Left renal pelvis (tissue), 4 donors: Measurements from ENCODE around the gene SLC37A1. TPM values are rescaled to one million over a fixed set of nuclear protein-coding genes. Genes with fewer than 3 reads are reported as not detected.

Experiments
- DNase-seq, 4 donors: peaks; one replicate each; pipeline ENCODE4 v3.0.0-alpha.2; 2013; ENCODE audit warnings: low read depth in 4 of 4, low spot score in 3 of 4
- polyA plus RNA-seq, 4 donors: library from polyadenylated mRNA; unstranded; fragments of 120-200 nt; gene quantifications; one replicate each; pipeline ENCODE4 v1.2.1, GENCODE V29; 2013; ENCODE audit not compliant: insufficient read length in 4 of 4

SLC37A1 gene
- polyA plus RNA-seq, 4 donors: 2.9 to 10.6 (median 8.6) TPM

- no peak for DNase-seq
Observed at GRCh38 chr21:42524341-42525028, 10.8 kb downstream of the SLC37A1 start.

- DNase-seq: no peak
Observed at GRCh38 chr21:42525029-42525581, 11.5 kb downstream of the SLC37A1 start.

GRCh38 chr21:42525676-42526378 lies 12.2 kb downstream of the SLC37A1 start:
- no peak for DNase-seq

- no peak for DNase-seq
Observed at GRCh38 chr21:42526379-42526727, 12.7 kb downstream of the SLC37A1 start.

GRCh38 chr21:42527127-42527488 lies 13.5 kb downstream of the SLC37A1 start:
- DNase-seq: no peak

- DNase-seq: no peak
Observed at GRCh38 chr21:42527489-42528158, 14.0 kb downstream of the SLC37A1 start.

- DNase-seq: no peak
Observed at GRCh38 chr21:42530167-42530518, 16.5 kb downstream of the SLC37A1 start.

- no peak for DNase-seq
Observed at GRCh38 chr21:42531771-42532170, 18.1 kb downstream of the SLC37A1 start.

- DNase-seq: no peak
Observed at GRCh38 chr21:42532466-42533181, 19.0 kb downstream of the SLC37A1 start.

GRCh38 chr21:42533306-42533962 lies 19.8 kb downstream of the SLC37A1 start:
- DNase-seq: no peak

- no peak for DNase-seq
Observed at GRCh38 chr21:42533963-42534355, 20.3 kb downstream of the SLC37A1 start.

- no peak for DNase-seq
Observed at GRCh38 chr21:42534421-42535378, 21.0 kb downstream of the SLC37A1 start.

- DNase-seq: no peak
Observed at GRCh38 chr21:42535602-42536171, 22.0 kb downstream of the SLC37A1 start.

- DNase-seq: no peak
Observed at GRCh38 chr21:42536601-42537000, 22.9 kb downstream of the SLC37A1 start.

GRCh38 chr21:42537106-42537742 lies 23.6 kb downstream of the SLC37A1 start:
- no peak for DNase-seq

GRCh38 chr21:42538479-42539275 lies 25.0 kb downstream of the SLC37A1 start:
- no peak for DNase-seq

GRCh38 chr21:42539342-42539741 lies 25.7 kb downstream of the SLC37A1 start:
- DNase-seq: no peak

GRCh38 chr21:42539931-42540343 lies 26.3 kb downstream of the SLC37A1 start:
- no peak for DNase-seq
